H1 (cell line): ENCODE data around the gene KTI12. TPM values are rescaled to one million over a fixed set of nuclear protein-coding genes. Genes with fewer than 3 reads are reported as not detected.

Experiments
- CTCF ChIA-PET: fragments of 300-600 bp; sonication (Branson Sonifier 250); formaldehyde crosslinking; loops from one replicate; lab custom pipeline; 2021; ENCODE audit not compliant: partially characterized antibody; lab: Charles Lee
- POLR2A ChIA-PET: fragments of 300-600 bp; sonication (Branson Sonifier 250); formaldehyde crosslinking; loops from one replicate; lab custom pipeline; 2021; ENCODE audit warnings: inconsistent platforms; ENCODE audit not compliant: partially characterized antibody; lab: Charles Lee
- DNase-seq, 2 experiments: peaks; one replicate each; pipeline versions ENCODE4 v3.0.0 to v3.0.0-alpha.2; 2010 to 2022; ENCODE audit warnings: low spot score in 2 of 2, low read depth in 1 of 2, mixed read lengths in 1 of 2
- FAIRE-seq: peaks from 2 replicates; lab custom pipeline; 2011; peaks lifted over from hg19 to GRCh38; lab: Jason Lieb, UNC
- H2AFZ ChIP-seq: 2 replicates; pipeline ENCODE4 v1.8.1; 2012; ENCODE audit warnings: low read length, inconsistent platforms
- H2AK5ac ChIP-seq: 2 replicates; pipeline ENCODE4 v1.6.1; 2013; ENCODE audit warnings: low read depth, low read length
- H2BK120ac ChIP-seq: replicated peaks from 2 replicates; pipeline ENCODE3; 2013; ENCODE audit warnings: low read depth, low read length, inconsistent platforms
- H2BK12ac ChIP-seq: 2 replicates; pipeline ENCODE4 v1.6.1; 2013; ENCODE audit warnings: low read depth, low read length
- H2BK15ac ChIP-seq: 2 replicates; pipeline ENCODE4 v1.6.1; 2013; ENCODE audit warnings: low read length
- H2BK20ac ChIP-seq: 2 replicates; pipeline ENCODE4 v1.6.1; 2013; ENCODE audit warnings: low read length
- H2BK5ac ChIP-seq: 2 replicates; pipeline ENCODE4 v1.6.1; 2013; ENCODE audit warnings: low read depth, low read length
- H3K14ac ChIP-seq: 2 replicates; pipeline ENCODE4 v1.6.1; 2013; ENCODE audit warnings: inconsistent platforms; ENCODE audit not compliant: insufficient read length
- H3K18ac ChIP-seq: 2 replicates; pipeline ENCODE4 v1.6.1; 2013; ENCODE audit warnings: low read length; ENCODE audit errors: extremely low read depth
- H3K23ac ChIP-seq: 2 replicates; pipeline ENCODE4 v1.6.1; 2013; ENCODE audit warnings: inconsistent platforms; ENCODE audit not compliant: insufficient read length
- H3K23me2 ChIP-seq: 2 replicates; pipeline ENCODE4 v1.6.1; 2013; ENCODE audit warnings: low read depth, low read length
- H3K27ac ChIP-seq: 2 replicates; pipeline ENCODE4 v1.6.1; 2011; ENCODE audit warnings: low read depth, low read length, inconsistent platforms
- H3K27me3 ChIP-seq, 4 experiments: replicated peaks in 1 of 4; 1 replicate in 1 of 4; 2 replicates in 3 of 4; pipeline versions ENCODE4 v1.6.1 to v1.8.1; 2011 to 2013; ENCODE audit warnings: low read length in 3 of 4, mild to moderate bottlenecking in 3 of 4, inconsistent platforms in 2 of 4, mixed read lengths in 2 of 4, moderate library complexity in 1 of 4; ENCODE audit not compliant: control insufficient read depth in 3 of 4, insufficient read depth in 3 of 4; ENCODE audit errors: extremely low read depth in 1 of 4
- H3K36me3 ChIP-seq, 4 experiments: 2 replicates each; pipeline versions ENCODE4 v1.6.1 to v1.8.1; 2011 to 2013; ENCODE audit warnings: mild to moderate bottlenecking in 4 of 4, low read length in 3 of 4, moderate library complexity in 2 of 4, control low read depth in 1 of 4, inconsistent platforms in 1 of 4; ENCODE audit not compliant: insufficient read depth in 4 of 4, control insufficient read depth in 2 of 4
- H3K4ac ChIP-seq: replicated peaks from 2 replicates; pipeline ENCODE3; 2013; ENCODE audit warnings: low read length, low read depth, mixed read lengths, inconsistent platforms; ENCODE audit not compliant: insufficient read length
- H3K4me1 ChIP-seq, 4 experiments: replicated peaks in 1 of 4; 1 replicate in 1 of 4; 2 replicates in 3 of 4; pipeline versions ENCODE4 v1.6.1 to v1.8.1; 2011 to 2013; ENCODE audit warnings: low read length in 3 of 4, inconsistent platforms in 2 of 4, mixed read lengths in 1 of 4; ENCODE audit not compliant: insufficient read depth in 4 of 4, control insufficient read depth in 3 of 4
- H3K4me2 ChIP-seq, 2 experiments: 2 replicates each; pipeline versions ENCODE4 v1.6.1 to v1.8.1; 2011 to 2013; ENCODE audit warnings: low read depth in 2 of 2, low read length in 2 of 2, control low read depth in 1 of 2, inconsistent platforms in 1 of 2, mild to moderate bottlenecking in 1 of 2; ENCODE audit not compliant: insufficient read depth in 1 of 2
- H3K4me3 ChIP-seq, 4 experiments: fragments of 200-600, 300-600 bp in 1 of 4; sonication (generic), shearing (Covaris generic), sonication (Bioruptor Twin) in 1 of 4; 2 replicates each; pipeline versions ENCODE4 v1.5.1 to v1.8.1; 2011 to 2016; ENCODE audit warnings: low read length in 4 of 4, low read depth in 3 of 4, control low read depth in 2 of 4, inconsistent platforms in 2 of 4, mild to moderate bottlenecking in 2 of 4, mixed read lengths in 1 of 4, moderate library complexity in 1 of 4; ENCODE audit not compliant: insufficient read depth in 2 of 4; ENCODE audit errors: extremely low read depth in 1 of 4
- H3K56ac ChIP-seq: replicated peaks from 2 replicates; pipeline ENCODE3; 2013; ENCODE audit warnings: low read depth, mild to moderate bottlenecking, mixed read lengths, low read length, inconsistent platforms; ENCODE audit not compliant: insufficient read length
- H3K79me1 ChIP-seq: 2 replicates; pipeline ENCODE4 v1.6.1; 2013; ENCODE audit warnings: low read depth, low read length, control low read depth
- H3K79me2 ChIP-seq, 2 experiments: 2 replicates each; pipeline versions ENCODE4 v1.6.1 to v1.8.1; 2012 to 2013; ENCODE audit warnings: low read length in 2 of 2, mild to moderate bottlenecking in 2 of 2, inconsistent platforms in 1 of 2; ENCODE audit not compliant: insufficient read depth in 2 of 2, control insufficient read depth in 1 of 2
- H3K9ac ChIP-seq, 4 experiments: replicated peaks in 1 of 4; 1 replicate in 1 of 4; 2 replicates in 3 of 4; pipeline versions ENCODE4 v1.6.1 to v1.8.1; 2011 to 2013; ENCODE audit warnings: low read depth in 3 of 4, low read length in 3 of 4, control low read depth in 2 of 4, mild to moderate bottlenecking in 2 of 4, moderate library complexity in 2 of 4, inconsistent platforms in 1 of 4; ENCODE audit errors: extremely low read depth in 1 of 4
- H3K9me3 ChIP-seq, 2 experiments: 2 replicates each; pipeline versions ENCODE4 v1.6.1 to v1.8.1; 2012 to 2013; ENCODE audit warnings: mild to moderate bottlenecking in 2 of 2, moderate library complexity in 2 of 2, control low read depth in 1 of 2, inconsistent platforms in 1 of 2, low read depth in 1 of 2, low read length in 1 of 2, mixed read lengths in 1 of 2; ENCODE audit not compliant: insufficient read depth in 2 of 2
- H4K20me1 ChIP-seq, 2 experiments: replicated peaks in 1 of 2; 2 replicates each; pipeline versions ENCODE3 to v1.8.1; 2011 to 2013; ENCODE audit warnings: inconsistent platforms in 2 of 2, low read length in 2 of 2, mild to moderate bottlenecking in 1 of 2; ENCODE audit not compliant: insufficient read depth in 2 of 2, control insufficient read depth in 1 of 2
- H4K5ac ChIP-seq: 2 replicates; pipeline ENCODE4 v1.6.1; 2013; ENCODE audit warnings: low read length, low read depth, mixed read lengths, inconsistent platforms; ENCODE audit not compliant: insufficient read length
- H4K8ac ChIP-seq: 2 replicates; pipeline ENCODE4 v1.8.0; 2013; ENCODE audit warnings: mild to moderate bottlenecking, moderate library complexity, low read length, inconsistent platforms; ENCODE audit not compliant: insufficient read depth; ENCODE audit errors: extremely low read depth
- H4K91ac ChIP-seq: replicated peaks from 2 replicates; pipeline ENCODE3; 2013; ENCODE audit warnings: low read length, mixed read lengths, inconsistent platforms; ENCODE audit not compliant: insufficient read length
- BRCA1 ChIP-seq: IDR thresholded peaks from 2 replicates; pipeline ENCODE4 v1.6.1; 2012; ENCODE audit warnings: low read depth, low read length, improper control_type of control experiment
- CBX5 ChIP-seq: fragments of 300-800, 300-1000 bp; sonication (generic); IDR thresholded peaks from 2 replicates; pipeline ENCODE4 v1.7.1; 2016; ENCODE audit warnings: antibody characterized with exemption, low read length, low read depth
- HDAC2 ChIP-seq, 2 experiments: fragments of 300-600 bp in 1 of 2; sonication (generic) in 1 of 2; IDR thresholded peaks; 2 replicates each; pipeline ENCODE4 v1.6.1; 2011 to 2012; ENCODE audit warnings: low read depth in 2 of 2, low read length in 2 of 2, mild to moderate bottlenecking in 2 of 2, moderate library complexity in 2 of 2, borderline replicate concordance in 1 of 2, inconsistent platforms in 1 of 2
- KDM5A ChIP-seq: fragments of 200-600 bp; IDR thresholded peaks from 2 replicates; pipeline ENCODE4 v1.7.1; 2012; ENCODE audit warnings: mild to moderate bottlenecking, low read length, inconsistent platforms, mixed read lengths
- POU5F1 ChIP-seq: IDR thresholded peaks from 2 replicates; pipeline ENCODE4 v1.6.1; 2011; ENCODE audit warnings: low read depth, mild to moderate bottlenecking, low read length, moderate library complexity
- RNF2 ChIP-seq: fragments of 200-900, 300-1000 bp; sonication (generic); IDR thresholded peaks from 2 replicates; pipeline ENCODE4 v1.7.1; 2016; ENCODE audit warnings: borderline replicate concordance, low read depth, mild to moderate bottlenecking, antibody characterized with exemption, low read length; ENCODE audit not compliant: poor library complexity, severe bottlenecking; ENCODE audit errors: missing control alignments
- SP1 ChIP-seq: IDR thresholded peaks from 2 replicates; pipeline ENCODE4 v1.6.1; 2011; ENCODE audit warnings: low read depth, low read length
- TEAD4 ChIP-seq: IDR thresholded peaks from 2 replicates; pipeline ENCODE4 v1.6.1; 2012; ENCODE audit warnings: low read depth, low read length, inconsistent platforms, mixed read lengths
- WGBS, 2 experiments: shearing (Covaris generic) in 1 of 2; methylation state at CpG; one replicate each; pipeline versions ENCODE4 v1.1.6 to v1.1.7; 2013 to 2015; ENCODE audit warnings: low lambda C conversion rate in 2 of 2, mixed read lengths in 2 of 2, inconsistent platforms in 1 of 2, low coverage in 1 of 2, missing lambda C conversion rate in 1 of 2; ENCODE audit not compliant: insufficient replicate concordance in 2 of 2, insufficient coverage in 1 of 2, insufficient read length in 1 of 2; ENCODE audit errors: extremely low coverage in 1 of 2, missing lambda C conversion rate in 1 of 2; 5-methylcytosine and 5-hydroxymethylcytosine counted together
- polyA plus RNA-seq, 7 experiments: library from polyadenylated mRNA; depleted of rRNA in 3 of 7; stranded (reverse) in 5 of 7; unstranded in 2 of 7; fragments of >200 nt in 5 of 7; fragments of 200-250 nt in 2 of 7; gene quantifications; 1 replicate in 5 of 7; 2 replicates in 1 of 7; 4 replicates in 1 of 7; pipeline versions ENCODE4 v1.2.1 to v1.2.3, GENCODE V29; 2011 to 2013; ENCODE audit warnings: missing spikeins in 2 of 7, mixed read lengths in 2 of 7
- total RNA-seq: library from RNA; stranded (reverse); fragmentation: NEBNext Ultra II Directional; extraction: Animal tissue kit (Norgen Biotek cat#: 25700); gene quantifications from 2 replicates; pipeline ENCODE4 v1.2.1, GENCODE V29; 2021

KTI12 gene
- total and polyA plus RNA-seq, 2 of the 8 experiments (the other 6 are each of a cell fraction or from before 2014, with no cell fraction given): 7.5 to 16.2 TPM

DNA sequence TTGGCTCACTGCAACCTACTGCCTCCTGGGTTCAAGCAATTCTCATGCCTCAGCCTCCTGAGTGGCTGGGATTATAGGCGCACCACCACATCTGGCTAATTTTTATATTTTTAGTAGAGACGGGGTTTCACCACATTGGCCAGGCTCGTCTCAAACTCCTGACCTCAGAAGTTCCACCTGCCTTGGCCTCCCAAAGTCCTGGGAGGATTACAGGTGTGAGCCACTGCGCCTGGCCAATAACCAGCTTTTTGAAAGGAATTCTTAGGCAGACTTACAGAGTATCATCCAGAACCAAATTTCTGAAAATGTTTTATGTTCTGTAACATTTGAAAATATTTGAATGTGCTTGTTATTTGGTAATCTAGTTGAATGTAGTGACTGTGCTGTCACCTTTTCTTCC, 37.1 kb upstream of the KTI12 start:
- Histone ChIP-seq H3K27me3 (no peaks in the 10 kb centered on the region), H2BK12ac (no peak overlapping the region), H3K9me3 (no peaks in the 10 kb centered on the region), H4K91ac (no peak overlapping the region), H3K79me1 (no peaks in the 10 kb centered on the region), H2AK5ac (no peak overlapping the region), H3K4me1 (no peaks in the 10 kb centered on the region), H3K4me2 (no peak overlapping the region), H3K4ac (no peak overlapping the region), H4K8ac (no peak overlapping the region), H2BK120ac (no peak overlapping the region), H3K79me2 (peaks cover 0 to 40% of the 10 kb centered on the region in 2 experiments; a peak in 2 of 4 replicates), H2AFZ (no peak overlapping the region), H3K56ac (no peak overlapping the region), H4K5ac (no peak overlapping the region), H2BK15ac (no peak overlapping the region), H3K14ac (no peak overlapping the region), H3K4me3 (no peak overlapping the region), H3K23me2 (no peaks in the 10 kb centered on the region; the same call in 1 of the 2 replicates), H3K9ac (no peak overlapping the region), H2BK20ac (no peak overlapping the region), H3K36me3 (peaks cover 7 to 36% (median 22%) of the 10 kb centered on the region in 4 experiments; a peak in 7 of 8 replicates), H3K27ac (no peak overlapping the region), H4K20me1 (no peaks in the 10 kb centered on the region), H3K18ac (no peak overlapping the region), H2BK5ac (no peak overlapping the region), H3K23ac (no peak overlapping the region)
- POLR2A ChIA-PET: interaction anchor here (1.5 to 4.7 kb wide), 5 partner anchors 8 to 16 kb away, joined by 6 to 22 read pairs (median 11); partner anchors contain the start of genes BTF3L4 and TXNDC12
- DNase-seq (no peak), FAIRE-seq (no peak)
- 95% methylated on average over 4 of the region's 4 CpGs; no CpG with 5 or more reads in 1 of the 2 experiments for WGBS, 2 experiments
- CTCF ChIA-PET: interaction anchor here (0.6 to 1.3 kb wide), 6 partner anchors 9 to 226 kb away, joined by 3 to 6 read pairs (median 3); no protein-coding TSS in a partner anchor
- TF ChIP-seq SP1 (no peak), POU5F1 (no peak), HDAC2 (IDR thresholded peaks at IDR 0.05; ENCODE audit: borderline replicate concordance in 1 of 2, low read depth in 2 of 2, low read length in 2 of 2) (no peak), BRCA1 (no peak), TEAD4 (no peak), RNF2 (no peak), KDM5A (no peak), CBX5 (no peak)
